Mammary epithelial cell (primary cell): ENCODE data around the gene KSR1.

ENCODE experiments used
- CTCF ChIP-seq, 2 donors: IDR thresholded peaks in 1 of 2; conservative IDR thresholded peaks in 1 of 2; 2 replicates each; pipeline ENCODE4 v1.5.1; 2011 to 2012; ENCODE audit warnings: inconsistent platforms in 2 of 2, low read length in 2 of 2, mild to moderate bottlenecking in 2 of 2, control low read depth in 1 of 2, low read depth in 1 of 2; ENCODE audit not compliant: insufficient read depth in 1 of 2; ENCODE audit errors: extremely low read depth in 1 of 2
- EZH2 ChIP-seq: IDR thresholded peaks from 2 replicates; pipeline ENCODE4 v1.6.1; 2012; ENCODE audit warnings: low read length, inconsistent platforms, borderline replicate concordance

DNA sequence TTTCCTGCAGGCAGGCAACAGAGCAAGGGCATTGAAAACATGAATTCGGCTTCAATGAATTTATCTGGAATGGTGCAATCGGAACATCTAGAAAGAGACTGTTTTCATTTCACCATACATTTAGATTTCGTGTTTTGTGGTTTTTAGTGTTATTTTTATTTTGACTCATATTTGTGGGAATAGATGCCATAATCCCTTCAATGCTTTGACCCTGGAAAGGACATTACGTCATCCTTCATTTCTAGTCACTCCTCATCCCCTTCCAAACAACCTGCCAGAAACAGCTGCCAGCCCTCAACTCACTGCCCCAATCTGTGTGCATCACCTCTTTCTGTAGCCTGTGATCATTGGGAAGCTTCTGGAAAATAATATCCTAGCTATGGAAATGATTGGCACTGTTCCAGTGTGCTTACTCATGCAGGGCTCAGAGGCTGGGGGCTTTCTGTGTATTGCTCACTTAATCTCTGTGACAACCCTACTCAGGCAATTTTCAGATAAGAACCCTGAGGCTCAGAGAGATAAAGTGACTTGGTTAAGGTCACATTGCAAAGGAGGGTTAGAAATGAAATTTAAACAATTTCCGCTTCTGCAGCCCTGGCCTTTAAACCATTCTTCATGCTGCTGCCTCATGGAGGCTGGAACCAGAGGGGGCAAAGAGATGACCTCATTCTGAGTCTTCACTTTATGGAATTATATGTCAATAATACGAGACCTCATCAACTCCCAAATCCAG, 9.5 kb upstream of the KSR1 start:
- TF ChIP-seq CTCF (conservative IDR thresholded peaks at IDR 0.05 in 1 of 2, IDR thresholded peaks at IDR 0.05 in 1 of 2; ENCODE audit: extremely low read depth in 1 of 2, insufficient read depth in 1 of 2, low read depth in 1 of 2, low read length in 2 of 2): no peak
- TF ChIP-seq EZH2: no peak
